Measurements from ENCODE around the gene FAM184A.
"Not testable (repeated sequence)": the region's sequence is repeated elsewhere in the genome, so short reads cannot be mapped to it uniquely, and the experiment has no call there.

The FAM184A gene

DNA sequence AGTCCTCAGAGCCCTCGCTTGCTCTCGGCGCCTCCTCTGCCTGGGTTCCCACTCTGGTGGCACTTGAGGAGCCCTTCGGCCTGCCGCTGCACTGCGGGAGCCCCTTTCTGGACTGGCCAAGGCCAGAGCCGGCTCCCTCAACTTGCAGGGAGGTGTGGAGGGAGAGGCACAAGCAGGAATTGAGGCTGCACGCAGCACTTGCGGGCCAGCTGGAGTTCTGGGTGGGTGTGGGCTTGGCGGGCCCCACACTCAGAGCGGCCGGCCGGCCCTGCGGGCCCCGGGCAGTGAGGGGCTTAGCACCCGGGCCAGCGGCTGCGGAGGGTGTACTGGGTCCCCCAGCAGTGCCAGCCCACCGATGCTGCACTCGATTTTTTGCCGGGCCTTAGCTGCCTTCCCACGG is 63.3 kb downstream of the FAM184A start:
- H3K4me3 ChIP-seq (ENCODE audit: low read length in 2 of 2); H3K27me3 ChIP-seq (ENCODE audit: control insufficient read depth in 1 of 2, insufficient read depth in 2 of 2, low read length in 2 of 2); H3K4me1 ChIP-seq (ENCODE audit: control insufficient read depth, insufficient read depth, low read length); H3K36me3 ChIP-seq (ENCODE audit: control insufficient read depth in 2 of 2, insufficient read depth in 2 of 2, low read length in 2 of 2); H3K9ac ChIP-seq (ENCODE audit: low read length in 2 of 2); H3K27ac ChIP-seq (ENCODE audit: low read length); H3K9me3 ChIP-seq (ENCODE audit: control insufficient read depth in 2 of 2, low read length in 2 of 2): not testable (repeated sequence)

DNA sequence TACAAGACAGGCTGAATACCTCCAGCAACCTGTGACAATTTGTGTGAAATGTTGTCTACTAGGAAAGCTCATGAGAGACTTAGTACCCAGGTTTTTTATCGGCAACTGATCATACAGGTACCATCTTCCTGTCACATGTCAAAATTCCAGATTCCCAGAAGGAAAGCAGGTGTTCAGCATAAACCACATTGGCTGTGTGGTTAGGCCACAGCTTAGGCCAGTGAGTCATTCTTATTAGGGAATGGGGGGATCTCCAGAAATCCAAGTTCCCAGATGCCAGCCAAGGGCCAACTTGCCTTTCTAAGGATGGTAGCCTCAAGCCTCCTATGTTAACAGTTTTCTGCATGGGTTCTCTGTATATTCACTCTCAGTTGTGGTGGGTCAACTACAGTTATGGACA is 65.9 kb downstream of the FAM184A start:
- no peaks in the 10 kb centered on the region for H3K27me3 ChIP-seq (ENCODE audit: control insufficient read depth in 1 of 2, insufficient read depth in 2 of 2, low read length in 2 of 2)
- no peak overlapping the region for H3K27ac ChIP-seq (ENCODE audit: low read length)
- no peaks in the 10 kb centered on the region for H3K9me3 ChIP-seq (ENCODE audit: control insufficient read depth in 2 of 2, low read length in 2 of 2)
- H3K4me1 ChIP-seq (ENCODE audit: control insufficient read depth, insufficient read depth, low read length), result no peaks in the 10 kb centered on the region
- no peak overlapping the region for H3K9ac ChIP-seq (ENCODE audit: low read length in 2 of 2)
- H3K4me3 ChIP-seq (ENCODE audit: low read length in 2 of 2), result no peak overlapping the region
- H3K36me3 ChIP-seq (ENCODE audit: control insufficient read depth in 2 of 2, insufficient read depth in 2 of 2, low read length in 2 of 2), result no peaks in the 10 kb centered on the region

DNA sequence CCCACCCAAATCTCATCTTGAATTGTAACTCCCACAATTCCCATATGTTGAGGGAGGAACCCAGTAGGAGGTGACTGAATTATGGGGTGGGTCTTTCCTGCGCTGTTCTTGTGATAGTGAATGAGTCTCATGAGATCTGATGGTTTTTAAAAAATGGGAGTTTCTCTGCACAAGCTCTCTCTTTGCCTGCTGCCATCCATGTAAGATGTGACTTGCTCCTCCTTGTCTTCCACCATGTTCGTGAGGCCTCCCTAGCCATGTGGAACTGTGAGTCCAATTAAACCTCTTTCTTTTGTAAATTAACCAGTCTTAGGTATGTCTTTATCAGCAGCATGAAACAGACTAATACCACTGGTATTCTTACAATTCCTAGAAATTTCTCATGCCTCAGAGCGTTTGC is 69.2 kb downstream of the FAM184A start:
- H3K27me3 ChIP-seq (ENCODE audit: control insufficient read depth in 1 of 2, insufficient read depth in 2 of 2, low read length in 2 of 2); H3K9me3 ChIP-seq (ENCODE audit: control insufficient read depth in 2 of 2, low read length in 2 of 2); H3K36me3 ChIP-seq (ENCODE audit: control insufficient read depth in 2 of 2, insufficient read depth in 2 of 2, low read length in 2 of 2); H3K4me3 ChIP-seq (ENCODE audit: low read length in 2 of 2); H3K9ac ChIP-seq (ENCODE audit: low read length in 2 of 2); H3K4me1 ChIP-seq (ENCODE audit: control insufficient read depth, insufficient read depth, low read length); H3K27ac ChIP-seq (ENCODE audit: low read length): not testable (repeated sequence)

DNA sequence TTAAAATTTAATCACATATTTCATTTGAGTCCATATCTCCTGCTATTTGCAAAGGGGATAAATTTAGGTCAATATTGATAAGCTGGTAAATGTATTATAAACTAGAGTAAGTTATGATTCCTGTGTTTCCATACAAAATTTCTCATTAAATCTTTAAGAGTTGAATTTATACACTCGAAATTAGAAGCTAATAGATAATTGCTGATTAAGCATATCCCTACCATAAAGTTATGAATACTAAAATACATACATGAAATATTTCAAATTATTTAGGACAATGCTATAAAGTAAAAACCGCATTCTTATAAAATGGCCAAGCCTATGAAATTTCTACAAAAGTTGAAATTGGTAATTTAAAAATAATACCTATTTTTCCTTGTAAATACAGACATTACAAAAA is 71.5 kb downstream of the FAM184A start:
- Histone ChIP-seq H3K27ac (ENCODE audit: low read length) (no peak overlapping the region), H3K36me3 (ENCODE audit: control insufficient read depth in 2 of 2, insufficient read depth in 2 of 2, low read length in 2 of 2) (no peaks in the 10 kb centered on the region), H3K9me3 (ENCODE audit: control insufficient read depth in 2 of 2, low read length in 2 of 2) (no peaks in the 10 kb centered on the region), H3K9ac (ENCODE audit: low read length in 2 of 2) (no peak overlapping the region), H3K27me3 (ENCODE audit: control insufficient read depth in 1 of 2, insufficient read depth in 2 of 2, low read length in 2 of 2) (no peaks in the 10 kb centered on the region), H3K4me1 (ENCODE audit: control insufficient read depth, insufficient read depth, low read length) (no peaks in the 10 kb centered on the region), H3K4me3 (ENCODE audit: low read length in 2 of 2) (no peak overlapping the region)

DNA sequence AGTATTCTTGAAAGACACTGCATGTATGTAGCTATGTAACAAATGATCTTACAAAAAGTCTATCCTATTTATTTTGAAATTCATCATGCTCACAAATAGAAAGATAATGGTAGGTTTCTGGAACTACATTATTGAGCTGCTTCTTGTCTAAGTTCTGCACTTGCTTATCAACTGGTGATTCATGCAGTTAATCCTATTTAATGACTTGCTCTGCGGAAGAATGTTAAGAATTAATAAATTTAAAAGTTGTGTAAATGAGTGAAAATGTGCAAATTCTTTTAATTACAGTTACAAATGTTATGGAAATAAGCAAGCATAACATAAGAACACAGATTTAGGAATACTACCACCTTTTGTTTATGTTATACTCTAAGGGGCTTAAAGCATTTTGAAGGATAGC is 76.4 kb downstream of the FAM184A start:
- Histone ChIP-seq H3K9ac (ENCODE audit: low read length in 2 of 2) (no peak overlapping the region), H3K27ac (ENCODE audit: low read length) (no peak overlapping the region), H3K27me3 (ENCODE audit: control insufficient read depth in 1 of 2, insufficient read depth in 2 of 2, low read length in 2 of 2) (no peaks in the 10 kb centered on the region), H3K4me1 (ENCODE audit: control insufficient read depth, insufficient read depth, low read length) (no peaks in the 10 kb centered on the region), H3K36me3 (ENCODE audit: control insufficient read depth in 2 of 2, insufficient read depth in 2 of 2, low read length in 2 of 2) (no peaks in the 10 kb centered on the region), H3K4me3 (ENCODE audit: low read length in 2 of 2) (no peak overlapping the region), H3K9me3 (ENCODE audit: control insufficient read depth in 2 of 2, low read length in 2 of 2) (no peaks in the 10 kb centered on the region)

DNA sequence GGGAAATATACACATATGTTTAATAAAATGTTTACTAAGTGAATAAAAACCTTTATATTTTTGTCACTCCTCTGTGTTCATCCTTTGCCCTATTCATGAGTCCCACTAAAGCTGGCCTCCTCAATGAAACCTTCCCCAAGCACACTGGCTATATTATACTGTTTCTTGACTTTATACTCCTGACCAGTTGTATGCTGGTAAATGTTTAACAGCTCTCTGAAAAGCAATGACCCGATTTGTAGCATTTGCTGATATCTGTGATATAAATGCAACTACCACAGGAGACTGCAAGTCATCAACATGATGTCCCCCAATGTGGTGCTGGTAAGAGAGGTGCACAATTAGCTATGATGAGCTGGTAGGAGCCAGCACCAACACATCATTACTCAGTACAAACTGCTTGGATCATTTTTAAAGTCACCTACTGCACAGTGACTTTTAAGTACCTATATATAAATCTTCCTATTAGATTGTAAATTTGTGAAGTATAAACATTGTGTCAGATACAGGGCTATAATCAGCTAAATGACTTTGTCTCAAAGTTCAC is 78.9 kb downstream of the FAM184A start:
- no peaks in the 10 kb centered on the region for H3K36me3 ChIP-seq (ENCODE audit: control insufficient read depth in 2 of 2, insufficient read depth in 2 of 2, low read length in 2 of 2)
- no peaks in the 10 kb centered on the region for H3K4me1 ChIP-seq (ENCODE audit: control insufficient read depth, insufficient read depth, low read length)
- H3K4me3 ChIP-seq (ENCODE audit: low read length in 2 of 2), result no peak overlapping the region
- no peaks in the 10 kb centered on the region for H3K9me3 ChIP-seq (ENCODE audit: control insufficient read depth in 2 of 2, low read length in 2 of 2)
- H3K27me3 ChIP-seq (ENCODE audit: control insufficient read depth in 1 of 2, insufficient read depth in 2 of 2, low read length in 2 of 2), result no peaks in the 10 kb centered on the region
- no peak overlapping the region for H3K9ac ChIP-seq (ENCODE audit: low read length in 2 of 2)
- H3K27ac ChIP-seq (ENCODE audit: low read length), result no peak overlapping the region

DNA sequence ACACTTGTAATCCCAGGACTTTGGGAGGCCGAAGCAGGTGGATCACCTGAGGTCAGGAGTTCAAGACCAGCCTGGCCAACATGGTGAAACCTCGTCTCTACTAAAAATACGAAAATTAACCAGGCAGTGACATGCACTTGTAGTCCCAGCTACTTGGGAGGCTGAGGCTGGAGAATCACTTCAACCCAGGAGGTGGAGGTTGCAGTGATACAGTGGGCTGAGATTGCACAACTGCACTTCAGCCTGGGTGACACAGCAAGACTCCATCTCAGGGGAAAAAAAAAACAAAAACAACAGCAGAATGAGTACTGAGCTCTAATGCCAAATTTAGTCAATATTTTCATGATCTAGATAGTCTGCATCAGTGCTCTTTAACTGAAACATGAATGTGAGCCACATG is 81.0 kb downstream of the FAM184A start:
- H3K27me3 ChIP-seq (ENCODE audit: control insufficient read depth in 1 of 2, insufficient read depth in 2 of 2, low read length in 2 of 2); H3K9ac ChIP-seq (ENCODE audit: low read length in 2 of 2); H3K4me3 ChIP-seq (ENCODE audit: low read length in 2 of 2); H3K9me3 ChIP-seq (ENCODE audit: control insufficient read depth in 2 of 2, low read length in 2 of 2); H3K36me3 ChIP-seq (ENCODE audit: control insufficient read depth in 2 of 2, insufficient read depth in 2 of 2, low read length in 2 of 2); H3K27ac ChIP-seq (ENCODE audit: low read length); H3K4me1 ChIP-seq (ENCODE audit: control insufficient read depth, insufficient read depth, low read length): not testable (repeated sequence)

DNA sequence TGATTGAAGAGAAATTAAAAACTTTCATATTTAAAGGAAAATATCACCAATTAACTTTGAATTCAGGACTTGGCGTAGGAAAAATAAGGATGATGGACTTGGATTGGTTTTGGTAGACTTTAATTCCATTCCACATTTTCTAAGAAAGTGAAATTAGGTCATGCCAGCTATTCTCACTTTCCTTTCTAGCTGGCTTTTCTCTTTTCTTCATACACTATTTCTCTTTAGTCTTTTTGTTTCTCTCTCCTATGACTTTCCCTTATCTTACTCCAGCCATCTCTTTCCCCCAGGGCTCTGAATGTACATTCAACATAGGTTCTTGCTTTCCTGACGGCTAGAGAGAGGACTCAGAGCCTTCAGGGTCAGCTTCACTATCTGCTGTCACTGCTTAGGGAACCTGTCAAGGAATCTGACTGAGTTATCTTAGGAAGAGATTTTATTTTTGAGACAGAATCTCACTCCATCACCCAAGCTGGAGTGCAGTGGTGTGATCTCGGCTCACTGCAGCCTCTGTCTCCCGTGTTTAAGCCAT is 82.1 kb downstream of the FAM184A start:
- H3K9me3 ChIP-seq (ENCODE audit: control insufficient read depth in 2 of 2, low read length in 2 of 2), result no peaks in the 10 kb centered on the region
- no peak overlapping the region for H3K27ac ChIP-seq (ENCODE audit: low read length)
- no peak overlapping the region for H3K4me3 ChIP-seq (ENCODE audit: low read length in 2 of 2)
- H3K36me3 ChIP-seq (ENCODE audit: control insufficient read depth in 2 of 2, insufficient read depth in 2 of 2, low read length in 2 of 2), result no peaks in the 10 kb centered on the region
- no peaks in the 10 kb centered on the region for H3K4me1 ChIP-seq (ENCODE audit: control insufficient read depth, insufficient read depth, low read length)
- H3K27me3 ChIP-seq (ENCODE audit: control insufficient read depth in 1 of 2, insufficient read depth in 2 of 2, low read length in 2 of 2), result no peaks in the 10 kb centered on the region
- no peak overlapping the region for H3K9ac ChIP-seq (ENCODE audit: low read length in 2 of 2)

DNA sequence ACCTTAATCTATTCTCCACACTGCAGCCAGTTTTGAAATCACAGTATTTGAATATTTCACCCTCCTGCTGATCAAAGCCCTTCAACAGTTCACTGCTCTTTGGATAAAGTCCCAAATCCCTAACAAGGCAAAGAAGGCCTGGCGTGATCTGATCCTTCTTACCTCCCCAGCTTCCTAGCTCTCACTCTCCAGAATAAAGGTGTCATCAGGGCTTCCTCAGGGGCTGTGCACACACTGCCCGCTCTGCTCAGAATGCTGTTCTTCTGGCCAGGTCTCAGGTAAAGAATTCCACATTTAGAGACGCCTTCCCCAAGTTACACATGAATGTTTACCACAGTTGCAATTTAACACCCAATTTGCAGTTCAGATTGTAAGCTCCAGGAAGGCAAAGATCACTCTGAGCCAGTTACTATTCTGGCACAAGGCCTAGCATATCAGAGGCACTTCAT is 84.6 kb downstream of the FAM184A start:
- H3K9me3 ChIP-seq (ENCODE audit: control insufficient read depth in 2 of 2, low read length in 2 of 2), result no peaks in the 10 kb centered on the region
- H3K9ac ChIP-seq (ENCODE audit: low read length in 2 of 2), result no peak overlapping the region
- H3K27ac ChIP-seq (ENCODE audit: low read length), result no peak overlapping the region
- no peaks in the 10 kb centered on the region for H3K27me3 ChIP-seq (ENCODE audit: control insufficient read depth in 1 of 2, insufficient read depth in 2 of 2, low read length in 2 of 2)
- no peaks in the 10 kb centered on the region for H3K4me1 ChIP-seq (ENCODE audit: control insufficient read depth, insufficient read depth, low read length)
- H3K36me3 ChIP-seq (ENCODE audit: control insufficient read depth in 2 of 2, insufficient read depth in 2 of 2, low read length in 2 of 2), result no peaks in the 10 kb centered on the region
- H3K4me3 ChIP-seq (ENCODE audit: low read length in 2 of 2), result no peak overlapping the region

DNA sequence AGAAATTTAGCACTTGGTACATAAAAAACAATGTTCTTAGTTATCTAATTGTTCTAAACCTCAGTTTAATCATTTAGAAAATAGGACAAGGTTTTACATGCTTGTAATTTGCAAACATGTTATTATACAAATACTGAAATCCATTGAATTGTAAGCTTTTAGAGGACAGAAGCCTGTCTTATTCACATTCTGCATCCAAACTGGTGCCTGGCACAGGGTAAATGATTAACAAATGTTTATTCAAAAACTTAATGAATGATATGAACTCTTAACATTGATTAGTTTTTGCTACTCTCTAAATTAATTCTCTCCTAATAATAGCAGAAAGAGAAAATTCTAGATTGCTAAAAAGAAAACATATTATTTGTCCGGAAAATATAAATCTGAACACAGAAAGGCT is 85.1 kb downstream of the FAM184A start:
- Histone ChIP-seq H3K9ac (ENCODE audit: low read length in 2 of 2) (no peak overlapping the region), H3K36me3 (ENCODE audit: control insufficient read depth in 2 of 2, insufficient read depth in 2 of 2, low read length in 2 of 2) (no peaks in the 10 kb centered on the region), H3K27me3 (ENCODE audit: control insufficient read depth in 1 of 2, insufficient read depth in 2 of 2, low read length in 2 of 2) (no peaks in the 10 kb centered on the region), H3K4me3 (ENCODE audit: low read length in 2 of 2) (no peak overlapping the region), H3K9me3 (ENCODE audit: control insufficient read depth in 2 of 2, low read length in 2 of 2) (no peaks in the 10 kb centered on the region), H3K4me1 (ENCODE audit: control insufficient read depth, insufficient read depth, low read length) (no peaks in the 10 kb centered on the region), H3K27ac (ENCODE audit: low read length) (no peak overlapping the region)

DNA sequence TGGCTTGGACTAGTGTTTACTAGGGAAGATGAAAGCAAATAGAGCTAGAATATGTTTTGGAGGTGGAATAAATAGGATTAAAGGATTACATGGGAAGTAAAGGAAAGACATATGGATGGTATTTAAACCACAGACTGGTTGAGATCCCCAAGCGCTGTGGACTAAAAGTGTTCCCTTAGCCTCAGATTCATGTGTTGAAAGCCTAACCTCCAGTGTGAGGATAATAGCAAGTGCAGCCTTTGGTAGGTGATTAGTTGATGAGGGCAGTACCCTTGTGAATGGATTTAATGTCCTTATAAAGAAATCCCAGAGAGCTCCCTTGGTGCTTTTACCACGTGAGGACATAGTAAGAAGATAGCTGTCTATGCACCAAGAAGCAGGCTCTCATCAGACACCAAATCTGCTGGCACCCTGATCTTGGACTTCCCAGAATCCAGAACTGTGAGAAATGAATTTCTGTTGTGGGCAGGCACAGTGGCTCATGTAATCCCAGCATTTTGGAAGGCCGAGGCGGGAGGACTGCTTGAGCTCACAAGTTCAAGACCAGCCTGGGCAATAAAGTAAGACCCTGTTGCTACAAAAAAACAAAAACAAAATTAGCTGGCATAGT is 86.2 kb downstream of the FAM184A start:
- no peak overlapping the region for H3K27ac ChIP-seq (ENCODE audit: low read length)
- no peak overlapping the region for H3K9ac ChIP-seq (ENCODE audit: low read length in 2 of 2)
- H3K9me3 ChIP-seq (ENCODE audit: control insufficient read depth in 2 of 2, low read length in 2 of 2), result no peaks in the 10 kb centered on the region
- no peaks in the 10 kb centered on the region for H3K27me3 ChIP-seq (ENCODE audit: control insufficient read depth in 1 of 2, insufficient read depth in 2 of 2, low read length in 2 of 2)
- no peak overlapping the region for H3K4me3 ChIP-seq (ENCODE audit: low read length in 2 of 2)
- H3K36me3 ChIP-seq (ENCODE audit: control insufficient read depth in 2 of 2, insufficient read depth in 2 of 2, low read length in 2 of 2), result no peaks in the 10 kb centered on the region
- H3K4me1 ChIP-seq (ENCODE audit: control insufficient read depth, insufficient read depth, low read length), result no peaks in the 10 kb centered on the region
